ENCODE measurements around the gene CAMTA1.

Gene CAMTA1

GRCh38 chr1:7664147-7664892 lies 879.1 kb downstream of the CAMTA1 start:
- DNase-seq = no peak

- DNase-seq = no peak
Observed at GRCh38 chr1:7664893-7665250, 879.6 kb downstream of the CAMTA1 start.

GRCh38 chr1:7666249-7666648 lies 881.0 kb downstream of the CAMTA1 start:
- no peak for DNase-seq

- DNase-seq = no peak
Observed at GRCh38 chr1:7667159-7667558, 881.9 kb downstream of the CAMTA1 start.

GRCh38 chr1:7667625-7668218 lies 882.5 kb downstream of the CAMTA1 start:
- DNase-seq = peak; percentile 52

GRCh38 chr1:7669559-7670311 lies 884.5 kb downstream of the CAMTA1 start:
- DNase-seq = peak; percentile 21

- DNase-seq = no peak
Observed at GRCh38 chr1:7670334-7671145, 885.3 kb downstream of the CAMTA1 start.

GRCh38 chr1:7671146-7671465 lies 885.9 kb downstream of the CAMTA1 start:
- DNase-seq = no peak

- DNase-seq = no peak
Observed at GRCh38 chr1:7671676-7672075, 886.4 kb downstream of the CAMTA1 start.

- no peak for DNase-seq
Observed at GRCh38 chr1:7672864-7673263, 887.6 kb downstream of the CAMTA1 start.

GRCh38 chr1:7674972-7675371 lies 889.7 kb downstream of the CAMTA1 start:
- no peak for DNase-seq

- DNase-seq = no peak
Observed at GRCh38 chr1:7675431-7676273, 890.4 kb downstream of the CAMTA1 start.

GRCh38 chr1:7676274-7676945 lies 891.2 kb downstream of the CAMTA1 start:
- no peak for DNase-seq

GRCh38 chr1:7677111-7677510 lies 891.9 kb downstream of the CAMTA1 start:
- no peak for DNase-seq

GRCh38 chr1:7677815-7678214 lies 892.6 kb downstream of the CAMTA1 start:
- DNase-seq = no peak

- no peak for DNase-seq
Observed at GRCh38 chr1:7678491-7679158, 893.4 kb downstream of the CAMTA1 start.

GRCh38 chr1:7679159-7679872 lies 894.1 kb downstream of the CAMTA1 start:
- DNase-seq = no peak

GRCh38 chr1:7679873-7680206 lies 894.6 kb downstream of the CAMTA1 start:
- DNase-seq = no peak

GRCh38 chr1:7680207-7680954 lies 895.1 kb downstream of the CAMTA1 start:
- peak; percentile 24 for DNase-seq

GRCh38 chr1:7680955-7681268 lies 895.7 kb downstream of the CAMTA1 start:
- DNase-seq = no peak

All from NCI-H446 treated with DMSO at 0.1 percent for 48 hours (cell line).